ENCODE measurements around the gene CD7.

The CD7 gene

DNA sequence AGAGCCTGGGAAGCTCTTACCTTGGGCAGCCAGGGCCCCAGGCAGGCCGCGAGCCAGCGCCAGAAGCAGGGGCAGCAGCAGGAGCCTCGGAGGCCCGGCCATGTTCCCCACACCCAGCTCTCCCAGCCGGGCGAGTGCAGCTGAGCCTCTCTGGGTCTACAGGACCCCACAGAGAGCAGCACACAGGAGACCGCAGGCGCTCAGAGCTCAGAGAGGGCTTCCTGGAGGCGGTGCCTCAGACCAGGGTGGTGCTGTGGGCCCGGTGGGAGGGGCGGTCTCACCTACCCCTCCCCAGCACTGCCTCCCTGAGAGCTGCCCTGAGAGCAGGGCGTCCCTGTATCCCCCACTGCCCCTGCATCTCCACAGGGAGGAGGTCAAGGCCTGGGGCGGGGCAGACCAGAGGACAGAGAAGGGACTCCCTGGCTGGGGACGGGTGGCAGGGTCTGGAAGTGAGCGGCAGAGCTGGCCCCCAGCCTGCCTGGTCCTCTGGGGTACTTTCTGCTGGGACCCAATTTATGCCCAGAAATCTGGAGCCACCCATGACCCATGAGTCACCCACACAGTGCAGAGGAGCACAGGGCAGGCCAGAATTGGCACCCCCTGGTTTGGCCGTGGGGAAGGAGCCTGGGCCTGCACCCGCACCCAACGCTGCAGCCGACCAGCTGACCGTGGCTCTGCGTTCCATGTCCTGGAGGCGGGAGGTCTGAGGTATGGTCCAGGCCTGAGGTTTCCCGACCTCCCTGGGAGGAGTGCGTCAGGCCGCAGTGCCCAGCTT lies at the start of gene CD7:
CD7 (minus strand) TSS at position 215 of the 775 bp plus-strand sequence; CDS start at position 102, 113 bp downstream.
- no peak for TF ChIP-seq EZH2phosphoT487 (IDR thresholded peaks at IDR 0.05; ENCODE audit: borderline replicate concordance, low read length)
- TF ChIP-seq, protein P1, sequence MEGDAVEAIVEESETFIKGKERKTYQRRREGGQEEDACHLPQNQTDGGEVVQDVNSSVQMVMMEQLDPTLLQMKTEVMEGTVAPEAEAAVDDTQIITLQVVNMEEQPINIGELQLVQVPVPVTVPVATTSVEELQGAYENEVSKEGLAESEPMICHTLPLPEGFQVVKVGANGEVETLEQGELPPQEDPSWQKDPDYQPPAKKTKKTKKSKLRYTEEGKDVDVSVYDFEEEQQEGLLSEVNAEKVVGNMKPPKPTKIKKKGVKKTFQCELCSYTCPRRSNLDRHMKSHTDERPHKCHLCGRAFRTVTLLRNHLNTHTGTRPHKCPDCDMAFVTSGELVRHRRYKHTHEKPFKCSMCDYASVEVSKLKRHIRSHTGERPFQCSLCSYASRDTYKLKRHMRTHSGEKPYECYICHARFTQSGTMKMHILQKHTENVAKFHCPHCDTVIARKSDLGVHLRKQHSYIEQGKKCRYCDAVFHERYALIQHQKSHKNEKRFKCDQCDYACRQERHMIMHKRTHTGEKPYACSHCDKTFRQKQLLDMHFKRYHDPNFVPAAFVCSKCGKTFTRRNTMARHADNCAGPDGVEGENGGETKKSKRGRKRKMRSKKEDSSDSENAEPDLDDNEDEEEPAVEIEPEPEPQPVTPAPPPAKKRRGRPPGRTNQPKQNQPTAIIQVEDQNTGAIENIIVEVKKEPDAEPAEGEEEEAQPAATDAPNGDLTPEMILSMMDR (IDR thresholded peaks at IDR 0.05; ENCODE audit: low read depth, low read length, poor library complexity, severe bottlenecking): no peak
- Histone ChIP-seq H4K20me1 (ENCODE audit: control insufficient read depth, insufficient read depth, low read depth, low read length) (no peaks in the 10 kb centered on the region), H3K9me2 (replicated peaks; ENCODE audit: control insufficient read depth, low read length) (no peaks in the 10 kb centered on the region), H3K79me2 (ENCODE audit: control insufficient read depth, low read length) (no peaks in the 10 kb centered on the region), H3K4me1 (ENCODE audit: control insufficient read depth, low read length) (no peaks in the 10 kb centered on the region), H3F3A (ENCODE audit: control insufficient read depth, insufficient read depth) (peaks cover 8% of the 10 kb centered on the region), H3K27me3 (ENCODE audit: control insufficient read depth, low read length) (no peaks in the 10 kb centered on the region; the same call in 1 of the 2 replicates), H3K9me3 (ENCODE audit: control insufficient read depth, insufficient read depth, low read length) (peaks cover 27% of the 10 kb centered on the region), H3K4me3 (ENCODE audit: low read length) (no peak within 1 kb of the TSS), H3K27ac (ENCODE audit: low read depth, low read length) (no peak within 1 kb of the TSS), H3K4me2 (ENCODE audit: low read length) (no peak within 1 kb of the TSS), H3K36me3 (ENCODE audit: control insufficient read depth, low read length) (no peaks in the 10 kb centered on the region)

DNA sequence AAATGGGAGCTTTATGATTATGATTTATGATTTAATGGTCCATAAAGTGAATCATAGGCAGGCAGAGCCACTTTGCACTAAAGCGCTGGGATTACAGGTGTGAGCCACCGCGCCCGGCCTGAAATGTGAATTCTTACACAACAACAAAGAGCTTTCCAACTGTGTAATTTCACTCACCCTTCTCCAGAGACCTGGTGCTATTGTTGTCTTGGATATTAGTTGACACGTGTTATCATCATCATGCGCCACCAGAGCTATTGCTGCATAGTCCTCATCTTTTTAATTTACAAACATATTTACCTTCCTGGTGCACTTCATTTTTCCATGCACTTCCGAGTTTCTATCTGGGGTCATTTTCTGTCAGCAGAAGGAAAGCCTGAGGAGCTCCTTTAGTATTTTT lies 49.3 kb upstream of the CD7 start:
- Histone ChIP-seq H3K9me3 (ENCODE audit: control insufficient read depth, insufficient read depth, low read length) (no peaks in the 10 kb centered on the region), H3K27me3 (ENCODE audit: control insufficient read depth, low read length) (peaks cover 15% of the 10 kb centered on the region), H3K27ac (ENCODE audit: low read depth, low read length) (no peak overlapping the region), H4K20me1 (ENCODE audit: control insufficient read depth, insufficient read depth, low read depth, low read length) (no peaks in the 10 kb centered on the region), H3K4me1 (ENCODE audit: control insufficient read depth, low read length) (peaks cover 9% of the 10 kb centered on the region), H3K79me2 (ENCODE audit: control insufficient read depth, low read length) (no peaks in the 10 kb centered on the region), H3K4me2 (ENCODE audit: low read length) (no peak overlapping the region), H3K9me2 (replicated peaks; ENCODE audit: control insufficient read depth, low read length) (no peaks in the 10 kb centered on the region), H3K4me3 (ENCODE audit: low read length) (no peak overlapping the region), H3K36me3 (ENCODE audit: control insufficient read depth, low read length) (no peaks in the 10 kb centered on the region), H3F3A (ENCODE audit: control insufficient read depth, insufficient read depth) (no peaks in the 10 kb centered on the region)
- TF ChIP-seq, protein P1 (IDR thresholded peaks at IDR 0.05; ENCODE audit: low read depth, low read length, poor library complexity, severe bottlenecking): no peak
- no peak for TF ChIP-seq EZH2phosphoT487 (IDR thresholded peaks at IDR 0.05; ENCODE audit: borderline replicate concordance, low read length)

DNA sequence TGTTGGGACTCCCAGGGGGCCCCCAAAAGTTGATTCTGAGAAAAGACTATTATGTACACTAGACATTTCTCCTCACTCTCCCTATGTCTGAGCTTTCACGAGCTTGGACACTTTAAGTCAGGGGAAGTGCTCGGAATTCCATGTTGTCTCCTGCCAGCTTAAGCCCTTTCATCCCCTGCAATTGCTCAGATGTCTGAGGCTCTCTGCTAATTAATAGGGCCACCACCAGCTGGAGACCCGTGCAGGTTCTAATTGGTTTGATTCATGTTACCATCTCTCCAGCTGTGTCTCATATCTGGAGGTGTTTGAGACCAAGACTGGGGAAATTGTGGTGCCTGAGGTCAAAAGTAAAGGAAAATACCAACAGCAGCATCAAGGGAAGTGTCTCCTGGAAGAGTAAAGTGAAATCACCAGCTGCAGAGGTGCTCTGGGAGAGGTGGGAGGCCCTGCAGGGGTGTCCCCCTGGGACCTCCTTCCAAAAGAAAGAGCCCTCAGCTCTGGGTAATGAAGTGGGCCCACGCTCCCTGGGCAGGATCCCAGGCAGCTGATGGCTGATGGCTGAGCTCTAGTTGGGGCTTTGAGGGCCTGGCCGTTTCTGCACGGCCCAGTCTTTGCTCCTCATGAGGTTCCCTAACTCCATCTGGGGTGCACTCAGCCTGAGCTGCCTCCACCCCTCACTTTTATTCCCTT lies 48.3 kb upstream of the CD7 start:
- TF ChIP-seq EZH2phosphoT487 (IDR thresholded peaks at IDR 0.05; ENCODE audit: borderline replicate concordance, low read length): no peak
- TF ChIP-seq, protein P1 (IDR thresholded peaks at IDR 0.05; ENCODE audit: low read depth, low read length, poor library complexity, severe bottlenecking): no peak
- Histone ChIP-seq H3K27me3 (ENCODE audit: control insufficient read depth, low read length) (peaks cover 9% of the 10 kb centered on the region), H3K27ac (ENCODE audit: low read depth, low read length) (no peak overlapping the region)

More for the DNA sequence above, 48.3 kb upstream of the CD7 start:
- Histone ChIP-seq H3K4me1 (ENCODE audit: control insufficient read depth, low read length) (peaks cover 5% of the 10 kb centered on the region), H3K4me3 (ENCODE audit: low read length) (no peak overlapping the region), H3F3A (ENCODE audit: control insufficient read depth, insufficient read depth) (no peaks in the 10 kb centered on the region), H3K9me3 (ENCODE audit: control insufficient read depth, insufficient read depth, low read length) (no peaks in the 10 kb centered on the region), H3K4me2 (ENCODE audit: low read length) (no peak overlapping the region), H4K20me1 (ENCODE audit: control insufficient read depth, insufficient read depth, low read depth, low read length) (no peaks in the 10 kb centered on the region), H3K36me3 (ENCODE audit: control insufficient read depth, low read length) (no peaks in the 10 kb centered on the region), H3K9me2 (replicated peaks; ENCODE audit: control insufficient read depth, low read length) (no peaks in the 10 kb centered on the region), H3K79me2 (ENCODE audit: control insufficient read depth, low read length) (no peaks in the 10 kb centered on the region)

Data from DOHH2 (cell line).